HG02623 (cell line): ENCODE results near the gene SF3B1.
"Not testable (repeated sequence)": the region's sequence is repeated elsewhere in the genome, so short reads cannot be mapped to it uniquely, and the experiment has no call there.

ENCODE experiments used
- ATAC-seq: cut with Tn5 transposase; IDR thresholded peaks from one replicate; pipeline ENCODE4 v1.9.1; 2021; ENCODE audit warnings: moderate library complexity; ENCODE audit not compliant: unreplicated experiment

The SF3B1 gene

GRCh38 chr2:197433780-197434438 is 919 bp downstream of the SF3B1 start:
- no peak for ATAC-seq

- ATAC-seq: not testable (repeated sequence)
Measured at GRCh38 chr2:197432527-197432926, 2.3 kb downstream of the SF3B1 start.

- no peak for ATAC-seq
Measured at GRCh38 chr2:197431858-197432257, 3.0 kb downstream of the SF3B1 start.

- no peak for ATAC-seq
Measured at GRCh38 chr2:197427986-197428385, 6.8 kb downstream of the SF3B1 start.

GRCh38 chr2:197426723-197427603 is 7.9 kb downstream of the SF3B1 start:
- ATAC-seq: no peak

- ATAC-seq: no peak
Measured at GRCh38 chr2:197425550-197425949, 9.3 kb downstream of the SF3B1 start.

- ATAC-seq: no peak
Measured at GRCh38 chr2:197423307-197423706, 11.5 kb downstream of the SF3B1 start.

GRCh38 chr2:197419438-197419837 is 15.4 kb downstream of the SF3B1 start:
- ATAC-seq: no peak

GRCh38 chr2:197416268-197416667 is 18.6 kb downstream of the SF3B1 start:
- ATAC-seq: no peak

- no peak for ATAC-seq
Measured at GRCh38 chr2:197414515-197414914, 20.3 kb downstream of the SF3B1 start.

GRCh38 chr2:197414039-197414438 is 20.8 kb downstream of the SF3B1 start:
- no peak for ATAC-seq

- ATAC-seq: no peak
Measured at GRCh38 chr2:197405582-197405981, 29.2 kb downstream of the SF3B1 start.

GRCh38 chr2:197399887-197400540 is 34.8 kb downstream of the SF3B1 start:
- ATAC-seq: no peak

- no peak for ATAC-seq
Measured at GRCh38 chr2:197398913-197399312, 35.9 kb downstream of the SF3B1 start.

GRCh38 chr2:197391220-197391717 is 43.6 kb downstream of the SF3B1 start:
- ATAC-seq: no peak

- ATAC-seq: no peak
Measured at GRCh38 chr2:197388866-197389587, 45.8 kb downstream of the SF3B1 start.

GRCh38 chr2:197387179-197387578 is 47.6 kb downstream of the SF3B1 start:
- no peak for ATAC-seq

- no peak for ATAC-seq
Measured at GRCh38 chr2:197386242-197386641, 48.6 kb downstream of the SF3B1 start.

- no peak for ATAC-seq
Measured at GRCh38 chr2:197383825-197384224, 51.0 kb downstream of the SF3B1 start.

GRCh38 chr2:197381641-197382040 is 53.2 kb downstream of the SF3B1 start:
- no peak for ATAC-seq

GRCh38 chr2:197379918-197380309 is 54.9 kb downstream of the SF3B1 start:
- ATAC-seq: not testable (repeated sequence)
